ENCODE results near the gene SLC10A1. TPM values are rescaled to one million over a fixed set of nuclear protein-coding genes. Genes with fewer than 3 reads are reported as not detected.

The SLC10A1 gene
- total and polyA plus RNA-seq, 2 experiments from 2014 or later: 0.10 TPM; not detected in 1

DNA sequence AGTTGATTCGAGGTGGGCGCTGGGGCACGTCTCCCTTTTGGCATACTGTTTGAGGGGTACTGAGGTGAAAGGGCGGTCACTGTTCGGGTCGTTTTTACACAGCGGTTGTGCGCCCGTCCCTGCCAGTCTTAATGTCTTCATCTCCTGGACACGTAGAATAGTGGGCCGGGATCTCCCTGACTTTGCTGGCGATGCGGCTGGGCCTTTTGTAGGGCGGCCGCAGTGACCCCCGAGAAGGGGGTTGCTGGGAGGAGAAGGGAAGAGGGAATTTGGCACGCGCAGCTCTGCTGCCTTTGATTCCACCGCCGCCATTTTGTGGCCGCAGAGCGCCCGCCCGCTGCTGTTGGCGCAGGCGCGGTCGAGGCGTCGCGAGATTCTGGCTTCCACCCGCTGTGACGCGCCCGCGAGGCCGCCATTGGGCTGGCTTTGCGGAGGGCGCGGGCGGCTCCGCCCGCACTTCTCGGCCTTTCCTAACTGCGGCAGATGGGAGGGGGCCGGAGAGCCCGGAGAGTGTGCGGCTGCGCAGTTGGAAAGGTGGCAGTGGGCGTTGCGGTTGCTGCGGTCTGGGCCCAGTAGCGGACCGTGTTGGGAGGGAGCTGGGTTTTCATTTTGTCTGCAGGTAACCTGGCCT, 29.6 kb downstream of the SLC10A1 start:
- peak; percentile 94 for DNase-seq (ENCODE audit: low spot score)
- H3K4me3 ChIP-seq: peak overlapping the region; percentile 96
- peaks cover 4% of the 10 kb centered on the region; the same call in 1 of the 3 replicates for H3K9me3 Mint-ChIP-seq
- no peaks in the 10 kb centered on the region for H3K27me3 ChIP-seq (ENCODE audit: insufficient read depth)
- peaks cover 21% of the 10 kb centered on the region for H3K4me1 Mint-ChIP-seq
- peak overlapping the region; percentile 100 for H3K27ac Mint-ChIP-seq
- peaks cover 14% of the 10 kb centered on the region for H3K4me1 ChIP-seq (ENCODE audit: insufficient read depth)
- H3K4me2 ChIP-seq: peak overlapping the region; percentile 95
- H3F3A ChIP-seq (replicated peaks; ENCODE audit: low read depth): peaks cover 7% of the 10 kb centered on the region
- peaks cover 56% of the 10 kb centered on the region for H3K36me3 Mint-ChIP-seq (ENCODE audit: low read depth)
- TF ChIP-seq JUNB (IDR thresholded peaks at IDR 0.05; ENCODE audit: unreplicated experiment) (no peak), CREB1 (CRISPR knock-in tag; IDR thresholded peaks at IDR 0.05; ENCODE audit: low read depth) (peak; percentile 47; the same call in 1 of the 2 replicates), EZH2phosphoT487 (IDR thresholded peaks at IDR 0.05; ENCODE audit: unreplicated experiment) (no peak), POLR2AphosphoS5 (IDR thresholded peaks at IDR 0.05; ENCODE audit: low read depth) (no peak; the same call in 1 of the 2 replicates)
- TF ChIP-seq, protein P1, sequence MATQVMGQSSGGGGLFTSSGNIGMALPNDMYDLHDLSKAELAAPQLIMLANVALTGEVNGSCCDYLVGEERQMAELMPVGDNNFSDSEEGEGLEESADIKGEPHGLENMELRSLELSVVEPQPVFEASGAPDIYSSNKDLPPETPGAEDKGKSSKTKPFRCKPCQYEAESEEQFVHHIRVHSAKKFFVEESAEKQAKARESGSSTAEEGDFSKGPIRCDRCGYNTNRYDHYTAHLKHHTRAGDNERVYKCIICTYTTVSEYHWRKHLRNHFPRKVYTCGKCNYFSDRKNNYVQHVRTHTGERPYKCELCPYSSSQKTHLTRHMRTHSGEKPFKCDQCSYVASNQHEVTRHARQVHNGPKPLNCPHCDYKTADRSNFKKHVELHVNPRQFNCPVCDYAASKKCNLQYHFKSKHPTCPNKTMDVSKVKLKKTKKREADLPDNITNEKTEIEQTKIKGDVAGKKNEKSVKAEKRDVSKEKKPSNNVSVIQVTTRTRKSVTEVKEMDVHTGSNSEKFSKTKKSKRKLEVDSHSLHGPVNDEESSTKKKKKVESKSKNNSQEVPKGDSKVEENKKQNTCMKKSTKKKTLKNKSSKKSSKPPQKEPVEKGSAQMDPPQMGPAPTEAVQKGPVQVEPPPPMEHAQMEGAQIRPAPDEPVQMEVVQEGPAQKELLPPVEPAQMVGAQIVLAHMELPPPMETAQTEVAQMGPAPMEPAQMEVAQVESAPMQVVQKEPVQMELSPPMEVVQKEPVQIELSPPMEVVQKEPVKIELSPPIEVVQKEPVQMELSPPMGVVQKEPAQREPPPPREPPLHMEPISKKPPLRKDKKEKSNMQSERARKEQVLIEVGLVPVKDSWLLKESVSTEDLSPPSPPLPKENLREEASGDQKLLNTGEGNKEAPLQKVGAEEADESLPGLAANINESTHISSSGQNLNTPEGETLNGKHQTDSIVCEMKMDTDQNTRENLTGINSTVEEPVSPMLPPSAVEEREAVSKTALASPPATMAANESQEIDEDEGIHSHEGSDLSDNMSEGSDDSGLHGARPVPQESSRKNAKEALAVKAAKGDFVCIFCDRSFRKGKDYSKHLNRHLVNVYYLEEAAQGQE (IDR thresholded peaks at IDR 0.05; ENCODE audit: unreplicated experiment): no peak
- ATAC-seq: peak; percentile 85
- H3K27ac ChIP-seq (ENCODE audit: low read depth): peak overlapping the region; percentile 100
- peaks cover 22% of the 10 kb centered on the region for H3K27me3 Mint-ChIP-seq (ENCODE audit: insufficient read depth, low read depth, poor library complexity)
- H3K9me2 ChIP-seq (ENCODE audit: insufficient read depth): no peaks in the 10 kb centered on the region
- H4K20me1 ChIP-seq (replicated peaks; ENCODE audit: insufficient read depth): peaks cover 39% of the 10 kb centered on the region
- H3K36me3 ChIP-seq (ENCODE audit: insufficient read depth): peaks cover 46% of the 10 kb centered on the region
- no peak overlapping the region for H2AFZ ChIP-seq
- H3K4me3 Mint-ChIP-seq: peak overlapping the region; percentile 99
- peaks cover 44% of the 10 kb centered on the region for H3K79me2 ChIP-seq (replicated peaks; ENCODE audit: insufficient read depth)

DNA sequence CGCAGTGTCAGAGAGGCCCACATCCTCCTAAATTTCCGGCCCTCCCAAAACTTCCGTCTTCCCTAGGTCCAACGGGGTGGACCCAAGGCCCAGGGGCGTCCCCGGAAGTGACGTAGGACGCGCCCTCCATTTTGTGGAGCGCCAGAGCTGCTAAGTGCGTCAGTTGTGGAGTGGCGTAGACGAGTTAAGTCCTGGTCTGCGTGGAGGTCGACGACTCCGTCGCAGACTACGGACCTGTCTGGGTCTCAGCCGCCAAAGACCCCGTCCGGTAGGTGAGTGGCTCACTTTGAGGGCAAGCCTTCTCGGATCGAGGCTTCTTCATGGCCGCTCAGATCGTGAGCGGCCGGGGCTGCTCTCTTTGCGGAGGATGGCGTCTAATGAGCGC, 30.1 kb downstream of the SLC10A1 start, which contains the start of gene SRSF5:
Gene SRSF5, plus strand, starts transcription at position 159 of the 385 bp plus-strand sequence. CDS start 1,015 bp downstream, outside the sequence.
- peaks cover 51% of the 10 kb centered on the region for H3K36me3 Mint-ChIP-seq (ENCODE audit: low read depth)
- H3K4me3 ChIP-seq: peak within 1 kb of the TSS; percentile 96
- no peaks in the 10 kb centered on the region for H3K9me2 ChIP-seq (ENCODE audit: insufficient read depth)
- H3K27me3 Mint-ChIP-seq (ENCODE audit: insufficient read depth, low read depth, poor library complexity): peaks cover 20% of the 10 kb centered on the region
- peaks cover 41% of the 10 kb centered on the region for H3K36me3 ChIP-seq (ENCODE audit: insufficient read depth)
- peaks cover 38% of the 10 kb centered on the region for H4K20me1 ChIP-seq (replicated peaks; ENCODE audit: insufficient read depth)
- H2AFZ ChIP-seq: peak within 1 kb of the TSS; percentile 54; the same call in 1 of the 2 replicates
- ATAC-seq: peak; percentile 93
- peaks cover 21% of the 10 kb centered on the region for H3K4me1 Mint-ChIP-seq
- no peak for DNase-seq (ENCODE audit: low spot score)
- H3K27me3 ChIP-seq (ENCODE audit: insufficient read depth): no peaks in the 10 kb centered on the region
- H3F3A ChIP-seq (replicated peaks; ENCODE audit: low read depth): peaks cover 7% of the 10 kb centered on the region
- peaks cover 4% of the 10 kb centered on the region; the same call in 1 of the 3 replicates for H3K9me3 Mint-ChIP-seq
- H3K27ac Mint-ChIP-seq: peak within 1 kb of the TSS; percentile 100
- peak within 1 kb of the TSS; percentile 99 for H3K4me3 Mint-ChIP-seq
- H3K27ac ChIP-seq (ENCODE audit: low read depth): peak within 1 kb of the TSS; percentile 100
- peaks cover 44% of the 10 kb centered on the region for H3K79me2 ChIP-seq (replicated peaks; ENCODE audit: insufficient read depth)
- peak within 1 kb of the TSS; percentile 95 for H3K4me2 ChIP-seq
- H3K4me1 ChIP-seq (ENCODE audit: insufficient read depth): peaks cover 14% of the 10 kb centered on the region
- TF ChIP-seq EZH2phosphoT487 (IDR thresholded peaks at IDR 0.05; ENCODE audit: unreplicated experiment) (no peak), JUNB (IDR thresholded peaks at IDR 0.05; ENCODE audit: unreplicated experiment) (no peak), ZNF114 (CRISPR knock-in tag; IDR thresholded peaks at IDR 0.05) (no peak), CREB1 (CRISPR knock-in tag; IDR thresholded peaks at IDR 0.05; ENCODE audit: low read depth) (peak; percentile 95), ZNF331 (CRISPR knock-in tag; IDR thresholded peaks at IDR 0.05; ENCODE audit: low read depth) (no peak)
- TF ChIP-seq, protein P2, sequence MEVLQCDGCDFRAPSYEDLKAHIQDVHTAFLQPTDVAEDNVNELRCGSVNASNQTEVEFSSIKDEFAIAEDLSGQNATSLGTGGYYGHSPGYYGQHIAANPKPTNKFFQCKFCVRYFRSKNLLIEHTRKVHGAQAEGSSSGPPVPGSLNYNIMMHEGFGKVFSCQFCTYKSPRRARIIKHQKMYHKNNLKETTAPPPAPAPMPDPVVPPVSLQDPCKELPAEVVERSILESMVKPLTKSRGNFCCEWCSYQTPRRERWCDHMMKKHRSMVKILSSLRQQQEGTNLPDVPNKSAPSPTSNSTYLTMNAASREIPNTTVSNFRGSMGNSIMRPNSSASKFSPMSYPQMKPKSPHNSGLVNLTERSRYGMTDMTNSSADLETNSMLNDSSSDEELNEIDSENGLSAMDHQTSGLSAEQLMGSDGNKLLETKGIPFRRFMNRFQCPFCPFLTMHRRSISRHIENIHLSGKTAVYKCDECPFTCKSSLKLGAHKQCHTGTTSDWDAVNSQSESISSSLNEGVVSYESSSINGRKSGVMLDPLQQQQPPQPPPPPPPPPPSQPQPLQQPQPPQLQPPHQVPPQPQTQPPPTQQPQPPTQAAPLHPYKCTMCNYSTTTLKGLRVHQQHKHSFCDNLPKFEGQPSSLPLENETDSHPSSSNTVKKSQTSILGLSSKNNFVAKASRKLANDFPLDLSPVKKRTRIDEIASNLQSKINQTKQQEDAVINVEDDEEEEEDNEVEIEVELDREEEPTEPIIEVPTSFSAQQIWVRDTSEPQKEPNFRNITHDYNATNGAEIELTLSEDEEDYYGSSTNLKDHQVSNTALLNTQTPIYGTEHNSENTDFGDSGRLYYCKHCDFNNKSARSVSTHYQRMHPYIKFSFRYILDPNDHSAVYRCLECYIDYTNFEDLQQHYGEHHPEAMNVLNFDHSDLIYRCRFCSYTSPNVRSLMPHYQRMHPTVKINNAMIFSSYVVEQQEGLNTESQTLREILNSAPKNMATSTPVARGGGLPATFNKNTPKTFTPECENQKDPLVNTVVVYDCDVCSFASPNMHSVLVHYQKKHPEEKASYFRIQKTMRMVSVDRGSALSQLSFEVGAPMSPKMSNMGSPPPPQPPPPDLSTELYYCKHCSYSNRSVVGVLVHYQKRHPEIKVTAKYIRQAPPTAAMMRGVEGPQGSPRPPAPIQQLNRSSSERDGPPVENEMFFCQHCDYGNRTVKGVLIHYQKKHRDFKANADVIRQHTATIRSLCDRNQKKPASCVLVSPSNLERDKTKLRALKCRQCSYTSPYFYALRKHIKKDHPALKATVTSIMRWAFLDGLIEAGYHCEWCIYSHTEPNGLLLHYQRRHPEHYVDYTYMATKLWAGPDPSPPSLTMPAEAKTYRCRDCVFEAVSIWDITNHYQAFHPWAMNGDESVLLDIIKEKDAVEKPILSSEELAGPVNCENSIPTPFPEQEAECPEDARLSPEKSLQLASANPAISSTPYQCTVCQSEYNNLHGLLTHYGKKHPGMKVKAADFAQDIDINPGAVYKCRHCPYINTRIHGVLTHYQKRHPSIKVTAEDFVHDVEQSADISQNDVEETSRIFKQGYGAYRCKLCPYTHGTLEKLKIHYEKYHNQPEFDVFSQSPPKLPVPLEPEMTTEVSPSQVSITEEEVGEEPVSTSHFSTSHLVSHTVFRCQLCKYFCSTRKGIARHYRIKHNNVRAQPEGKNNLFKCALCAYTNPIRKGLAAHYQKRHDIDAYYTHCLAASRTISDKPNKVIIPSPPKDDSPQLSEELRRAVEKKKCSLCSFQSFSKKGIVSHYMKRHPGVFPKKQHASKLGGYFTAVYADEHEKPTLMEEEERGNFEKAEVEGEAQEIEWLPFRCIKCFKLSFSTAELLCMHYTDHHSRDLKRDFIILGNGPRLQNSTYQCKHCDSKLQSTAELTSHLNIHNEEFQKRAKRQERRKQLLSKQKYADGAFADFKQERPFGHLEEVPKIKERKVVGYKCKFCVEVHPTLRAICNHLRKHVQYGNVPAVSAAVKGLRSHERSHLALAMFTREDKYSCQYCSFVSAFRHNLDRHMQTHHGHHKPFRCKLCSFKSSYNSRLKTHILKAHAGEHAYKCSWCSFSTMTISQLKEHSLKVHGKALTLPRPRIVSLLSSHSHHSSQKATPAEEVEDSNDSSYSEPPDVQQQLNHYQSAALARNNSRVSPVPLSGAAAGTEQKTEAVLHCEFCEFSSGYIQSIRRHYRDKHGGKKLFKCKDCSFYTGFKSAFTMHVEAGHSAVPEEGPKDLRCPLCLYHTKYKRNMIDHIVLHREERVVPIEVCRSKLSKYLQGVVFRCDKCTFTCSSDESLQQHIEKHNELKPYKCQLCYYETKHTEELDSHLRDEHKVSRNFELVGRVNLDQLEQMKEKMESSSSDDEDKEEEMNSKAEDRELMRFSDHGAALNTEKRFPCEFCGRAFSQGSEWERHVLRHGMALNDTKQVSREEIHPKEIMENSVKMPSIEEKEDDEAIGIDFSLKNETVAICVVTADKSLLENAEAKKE (CRISPR knock-in tag; IDR thresholded peaks at IDR 0.05): no peak

Data from GM23338 (cell line).